HG03045 (cell line): ENCODE data around the gene SPACA4.
"Not testable (repeated sequence)": the region's sequence is repeated elsewhere in the genome, so short reads cannot be mapped to it uniquely, and the experiment has no call there.

Experiments used
- ATAC-seq: cut with Tn5 transposase; IDR thresholded peaks from one replicate; pipeline ENCODE4 v1.9.1; 2021; ENCODE audit warnings: mild to moderate bottlenecking, moderate library complexity; ENCODE audit not compliant: unreplicated experiment

The SPACA4 gene

GRCh38 chr19:48618278-48618915 lies 11.9 kb downstream of the SPACA4 start:
- ATAC-seq, result no peak

GRCh38 chr19:48618916-48619691 lies 12.6 kb downstream of the SPACA4 start, which contains the start of the genes RPL18 and SPHK2:
RPL18 (minus strand) TSS chr19:48619178; CDS start chr19:48619143, 35 bp downstream.
SPHK2 (plus strand) TSS chr19:48619506; CDS start chr19:48620515, 1,009 bp downstream.
- ATAC-seq, result peak; percentile 77

- ATAC-seq, result no peak
Measured at GRCh38 chr19:48619692-48620585, 13.4 kb downstream of the SPACA4 start.

- no peak for ATAC-seq
Measured at GRCh38 chr19:48623556-48624066, 17.1 kb downstream of the SPACA4 start.

GRCh38 chr19:48624067-48624594 lies 17.6 kb downstream of the SPACA4 start:
- peak; percentile 57 for ATAC-seq

GRCh38 chr19:48624791-48625723 lies 18.5 kb downstream of the SPACA4 start:
- ATAC-seq, result no peak

- ATAC-seq, result no peak
Measured at GRCh38 chr19:48625891-48626327, 19.4 kb downstream of the SPACA4 start.

- ATAC-seq, result no peak
Measured at GRCh38 chr19:48627201-48627864, 20.8 kb downstream of the SPACA4 start.

GRCh38 chr19:48627865-48628314 lies 21.3 kb downstream of the SPACA4 start:
- ATAC-seq, result no peak

GRCh38 chr19:48628486-48629296 lies 22.1 kb downstream of the SPACA4 start:
- no peak for ATAC-seq

- no peak for ATAC-seq
Measured at GRCh38 chr19:48629297-48629598, 22.7 kb downstream of the SPACA4 start.

GRCh38 chr19:48629599-48630295 lies 23.2 kb downstream of the SPACA4 start:
- no peak for ATAC-seq

GRCh38 chr19:48630296-48631063 lies 23.9 kb downstream of the SPACA4 start:
- ATAC-seq, result no peak

- no peak for ATAC-seq
Measured at GRCh38 chr19:48631225-48631624, 24.7 kb downstream of the SPACA4 start.

- not testable (repeated sequence) for ATAC-seq
Measured at GRCh38 chr19:48632286-48632685, 25.7 kb downstream of the SPACA4 start.

GRCh38 chr19:48632692-48633147 lies 26.2 kb downstream of the SPACA4 start:
- ATAC-seq, result no peak
